Endodermal cell (in vitro differentiated cells): ENCODE results near the gene OTOF. TPM values are rescaled to one million over a fixed set of nuclear protein-coding genes. Genes with fewer than 3 reads are reported as not detected.

Experiments
- DNase-seq: peaks from one replicate; pipeline ENCODE4 v3.0.0-alpha.2; 2017
- H3K27ac ChIP-seq: 2 replicates; pipeline ENCODE4 v1.5.1; 2013; ENCODE audit warnings: mild to moderate bottlenecking, low read depth, low read length, moderate library complexity
- H3K27me3 ChIP-seq: 2 replicates; pipeline ENCODE4 v1.6.1; 2013; ENCODE audit warnings: mild to moderate bottlenecking, low read length, moderate library complexity; ENCODE audit not compliant: insufficient read depth, control insufficient read depth, poor library complexity, severe bottlenecking
- H3K36me3 ChIP-seq: 2 replicates; pipeline ENCODE4 v1.7.0; 2013; ENCODE audit warnings: mild to moderate bottlenecking, low read length, moderate library complexity; ENCODE audit not compliant: control insufficient read depth, insufficient read depth
- H3K4me1 ChIP-seq: one replicate; pipeline ENCODE4 v1.7.0; 2013; ENCODE audit warnings: low read length; ENCODE audit not compliant: control insufficient read depth, insufficient read depth
- H3K4me3 ChIP-seq: 2 replicates; pipeline ENCODE4 v1.5.1; 2013; ENCODE audit warnings: mild to moderate bottlenecking, low read length, moderate library complexity
- H3K9ac ChIP-seq: 2 replicates; pipeline ENCODE4 v1.6.1; 2013; ENCODE audit warnings: mild to moderate bottlenecking, low read length, moderate library complexity; ENCODE audit not compliant: poor library complexity, severe bottlenecking; ENCODE audit errors: extremely low read depth
- H3K9me3 ChIP-seq: 2 replicates; pipeline ENCODE4 v1.6.1; 2013; ENCODE audit warnings: mild to moderate bottlenecking, low read length, moderate library complexity; ENCODE audit not compliant: control insufficient read depth
- H3K27ac Mint-ChIP-seq: 2 replicates; pipeline ENCODE4 v1.8.0; 2020; ENCODE audit warnings: mixed read lengths
- H3K27me3 Mint-ChIP-seq: 2 replicates; pipeline ENCODE4 v1.8.0; 2021; ENCODE audit warnings: mild to moderate bottlenecking, mixed read lengths; ENCODE audit not compliant: insufficient read depth
- H3K36me3 Mint-ChIP-seq: 2 replicates; pipeline ENCODE4 v1.8.0; 2020; ENCODE audit warnings: low read depth, mixed read lengths
- H3K4me1 Mint-ChIP-seq: 2 replicates; pipeline ENCODE4 v1.8.0; 2020; ENCODE audit warnings: mixed read lengths
- H3K4me3 Mint-ChIP-seq: 2 replicates; pipeline ENCODE4 v1.8.0; 2020; ENCODE audit warnings: mild to moderate bottlenecking, moderate library complexity, mixed read lengths
- H3K9me3 Mint-ChIP-seq: 2 replicates; pipeline ENCODE4 v1.8.0; 2020; ENCODE audit warnings: mild to moderate bottlenecking, mixed read lengths
- CTCF ChIP-seq: fragments of 200-600 bp; sonication (generic); conservative IDR thresholded peaks from 2 replicates; pipeline ENCODE4 v1.5.0; 2021; ENCODE audit warnings: antibody characterized with exemption, mild to moderate bottlenecking
- WGBS, 2 experiments: methylation state at CpG; one replicate each; pipeline versions ENCODE4 v1.1.5 to v1.1.7; 2013; ENCODE audit warnings: missing lambda C conversion rate in 2 of 2, mixed read lengths in 1 of 2; ENCODE audit not compliant: insufficient coverage in 1 of 2, insufficient read length in 1 of 2; 5-methylcytosine and 5-hydroxymethylcytosine counted together
- total RNA-seq, 2 donors: library from RNA; stranded (reverse); fragmentation: NEBNext Ultra II Directional in 1 of 2; extraction: Animal tissue kit (Norgen Biotek cat#: 25700) in 1 of 2; gene quantifications; 2 replicates in 1 of 2; 3 replicates in 1 of 2; pipeline ENCODE4 v1.2.1, GENCODE V29; 2021

Gene OTOF
- total RNA-seq, 2 donors from 2014 or later = 1.1 to 1.2 TPM

- Histone ChIP-seq H3K9me3 (no peaks in the 10 kb centered on the region), H3K4me1 (no peaks in the 10 kb centered on the region), H3K27me3 (no peaks in the 10 kb centered on the region), H3K4me3 (no peak overlapping the region), H3K27ac (no peak overlapping the region), H3K36me3 (no peaks in the 10 kb centered on the region), H3K9ac (no peak overlapping the region)
- Mint-ChIP-seq H3K4me3 (no peak overlapping the region), H3K36me3 (no peaks in the 10 kb centered on the region), H3K4me1 (peaks cover 4% of the 10 kb centered on the region), H3K9me3 (no peaks in the 10 kb centered on the region), H3K27me3 (peaks cover 1% of the 10 kb centered on the region), H3K27ac (no peak overlapping the region)
- WGBS, 2 experiments = 93 to 100% methylated on average over 2 to 6 of the region's 6 CpGs
- TF ChIP-seq CTCF = no peak
- DNase-seq = no peak
These were observed 2.9 kb downstream of the OTOF start for GRCh38 chr2:26475037-26475436.

- TF ChIP-seq CTCF = no peak
- no peak overlapping the region for H3K27ac ChIP-seq
- Mint-ChIP-seq H3K27me3 (peaks cover 1% of the 10 kb centered on the region), H3K9me3 (no peaks in the 10 kb centered on the region), H3K36me3 (no peaks in the 10 kb centered on the region), H3K4me1 (peaks cover 4% of the 10 kb centered on the region), H3K27ac (no peak overlapping the region), H3K4me3 (no peak overlapping the region)
- no peaks in the 10 kb centered on the region for H3K27me3 ChIP-seq
- no peak for DNase-seq
- 92 to 95% methylated on average over 10 to 14 of the region's 14 CpGs for WGBS, 2 experiments
- peaks cover 4% of the 10 kb centered on the region for H3K9me3 ChIP-seq
- H3K4me1 ChIP-seq = no peaks in the 10 kb centered on the region
- H3K36me3 ChIP-seq = no peaks in the 10 kb centered on the region
- H3K9ac ChIP-seq = no peak overlapping the region
- H3K4me3 ChIP-seq = no peak overlapping the region
These were observed 3.6 kb downstream of the OTOF start for GRCh38 chr2:26474261-26474785.

- DNase-seq = no peak
- 92% methylated on average over 8 to 9 of the region's 9 CpGs for WGBS, 2 experiments
- peaks cover 7% of the 10 kb centered on the region for H3K9me3 ChIP-seq
- no peak for TF ChIP-seq CTCF
- peaks cover 1% of the 10 kb centered on the region for H3K27me3 Mint-ChIP-seq
- H3K4me1 ChIP-seq = no peaks in the 10 kb centered on the region
- no peaks in the 10 kb centered on the region for H3K36me3 ChIP-seq
- no peaks in the 10 kb centered on the region for H3K36me3 Mint-ChIP-seq
- no peak overlapping the region for H3K4me3 ChIP-seq
- H3K27ac Mint-ChIP-seq = no peak overlapping the region
- peaks cover 4% of the 10 kb centered on the region for H3K4me1 Mint-ChIP-seq
- H3K9me3 Mint-ChIP-seq = no peaks in the 10 kb centered on the region
- no peak overlapping the region for H3K4me3 Mint-ChIP-seq
- no peak overlapping the region for H3K27ac ChIP-seq
- no peak overlapping the region for H3K9ac ChIP-seq
- H3K27me3 ChIP-seq = no peaks in the 10 kb centered on the region
These were observed 4.1 kb downstream of the OTOF start for GRCh38 chr2:26473796-26474195.
